ENCODE results near the gene NAA60.

DNA sequence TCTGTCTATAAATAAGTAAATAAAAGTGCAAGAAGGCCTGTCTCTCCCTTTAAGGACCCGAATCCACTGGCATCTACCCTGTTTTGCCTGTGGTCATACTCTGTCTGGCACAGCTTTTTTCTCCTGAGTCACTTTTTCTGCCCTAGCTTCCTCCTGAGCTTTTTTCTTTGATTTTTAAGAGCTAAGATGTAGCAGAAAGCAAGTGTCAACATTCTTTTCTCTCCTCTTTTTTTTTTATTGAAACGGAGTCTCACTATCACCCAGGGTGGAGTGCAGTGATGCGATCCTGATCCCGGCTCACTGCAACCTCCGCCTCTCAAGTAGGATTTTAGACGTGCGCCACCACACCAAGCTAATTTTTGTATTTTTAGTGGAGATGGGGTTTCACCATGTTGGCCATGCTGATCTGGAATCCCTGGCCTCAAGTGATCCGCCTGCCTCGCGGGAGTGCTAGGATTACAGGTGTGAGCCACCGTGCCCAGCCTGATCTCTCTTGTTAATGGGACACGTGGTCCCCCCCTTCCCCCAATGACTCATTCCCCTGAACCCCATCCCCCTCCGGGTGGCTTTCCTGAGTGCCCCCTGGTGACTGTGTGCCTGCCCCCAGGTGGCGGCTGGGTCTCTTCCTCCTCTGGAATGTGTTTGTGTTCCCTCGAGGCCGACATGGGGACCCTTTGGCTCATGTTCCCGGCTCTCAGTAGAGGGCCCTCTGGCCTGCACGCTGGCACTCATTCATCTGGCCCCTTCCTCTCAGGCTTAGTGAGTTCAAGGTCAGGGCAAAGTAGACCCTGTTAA is 37.6 kb downstream of the NAA60 start:
- TF ChIP-seq, protein P1, sequence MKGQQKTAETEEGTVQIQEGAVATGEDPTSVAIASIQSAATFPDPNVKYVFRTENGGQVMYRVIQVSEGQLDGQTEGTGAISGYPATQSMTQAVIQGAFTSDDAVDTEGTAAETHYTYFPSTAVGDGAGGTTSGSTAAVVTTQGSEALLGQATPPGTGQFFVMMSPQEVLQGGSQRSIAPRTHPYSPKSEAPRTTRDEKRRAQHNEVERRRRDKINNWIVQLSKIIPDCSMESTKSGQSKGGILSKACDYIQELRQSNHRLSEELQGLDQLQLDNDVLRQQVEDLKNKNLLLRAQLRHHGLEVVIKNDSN (IDR thresholded peaks at IDR 0.05): no peak
- TF ChIP-seq, protein P2, sequence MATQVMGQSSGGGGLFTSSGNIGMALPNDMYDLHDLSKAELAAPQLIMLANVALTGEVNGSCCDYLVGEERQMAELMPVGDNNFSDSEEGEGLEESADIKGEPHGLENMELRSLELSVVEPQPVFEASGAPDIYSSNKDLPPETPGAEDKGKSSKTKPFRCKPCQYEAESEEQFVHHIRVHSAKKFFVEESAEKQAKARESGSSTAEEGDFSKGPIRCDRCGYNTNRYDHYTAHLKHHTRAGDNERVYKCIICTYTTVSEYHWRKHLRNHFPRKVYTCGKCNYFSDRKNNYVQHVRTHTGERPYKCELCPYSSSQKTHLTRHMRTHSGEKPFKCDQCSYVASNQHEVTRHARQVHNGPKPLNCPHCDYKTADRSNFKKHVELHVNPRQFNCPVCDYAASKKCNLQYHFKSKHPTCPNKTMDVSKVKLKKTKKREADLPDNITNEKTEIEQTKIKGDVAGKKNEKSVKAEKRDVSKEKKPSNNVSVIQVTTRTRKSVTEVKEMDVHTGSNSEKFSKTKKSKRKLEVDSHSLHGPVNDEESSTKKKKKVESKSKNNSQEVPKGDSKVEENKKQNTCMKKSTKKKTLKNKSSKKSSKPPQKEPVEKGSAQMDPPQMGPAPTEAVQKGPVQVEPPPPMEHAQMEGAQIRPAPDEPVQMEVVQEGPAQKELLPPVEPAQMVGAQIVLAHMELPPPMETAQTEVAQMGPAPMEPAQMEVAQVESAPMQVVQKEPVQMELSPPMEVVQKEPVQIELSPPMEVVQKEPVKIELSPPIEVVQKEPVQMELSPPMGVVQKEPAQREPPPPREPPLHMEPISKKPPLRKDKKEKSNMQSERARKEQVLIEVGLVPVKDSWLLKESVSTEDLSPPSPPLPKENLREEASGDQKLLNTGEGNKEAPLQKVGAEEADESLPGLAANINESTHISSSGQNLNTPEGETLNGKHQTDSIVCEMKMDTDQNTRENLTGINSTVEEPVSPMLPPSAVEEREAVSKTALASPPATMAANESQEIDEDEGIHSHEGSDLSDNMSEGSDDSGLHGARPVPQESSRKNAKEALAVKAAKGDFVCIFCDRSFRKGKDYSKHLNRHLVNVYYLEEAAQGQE (IDR thresholded peaks at IDR 0.05; ENCODE audit: low read depth): no peak
- TF ChIP-seq FOXM1 (IDR thresholded peaks at IDR 0.05; ENCODE audit: borderline replicate concordance, low read depth) (no peak), RAD21 (IDR thresholded peaks at IDR 0.05; ENCODE audit: low read depth) (no peak), YY1 (IDR thresholded peaks at IDR 0.05; ENCODE audit: low read depth) (no peak), EGR1 (IDR thresholded peaks at IDR 0.05) (no peak)
- TF ChIP-seq, protein P3, sequence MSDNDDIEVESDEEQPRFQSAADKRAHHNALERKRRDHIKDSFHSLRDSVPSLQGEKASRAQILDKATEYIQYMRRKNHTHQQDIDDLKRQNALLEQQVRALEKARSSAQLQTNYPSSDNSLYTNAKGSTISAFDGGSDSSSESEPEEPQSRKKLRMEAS (IDR thresholded peaks at IDR 0.05): no peak
